Islet of Langerhans (tissue), 1 donor: ENCODE measurements around the gene IFI35.
A peak's percentile ranks its signal among the peaks of the same experiment; 100 is the strongest.
"Not testable (repeated sequence)": the region's sequence is repeated elsewhere in the genome, so short reads cannot be mapped to it uniquely, and the experiment has no call there.

Source experiments
- FAIRE-seq: peaks from one replicate; lab custom pipeline; 2011; peaks lifted over from hg19 to GRCh38; lab: Jason Lieb, UNC

Gene IFI35

GRCh38 chr17:42997984-42998938 is 8.3 kb upstream of the IFI35 start, which contains the start of gene RPL27:
Gene RPL27, plus strand, starts transcription at chr17:42998419. Its CDS starts 332 bp downstream, at chr17:42998751.
- FAIRE-seq = peak; percentile 94

GRCh38 chr17:42999003-42999525 is 7.5 kb upstream of the IFI35 start:
- FAIRE-seq = no peak

GRCh38 chr17:43000894-43001293 is 5.7 kb upstream of the IFI35 start:
- not testable (repeated sequence) for FAIRE-seq

- FAIRE-seq = no peak
Measured at GRCh38 chr17:43003542-43004172, 2.9 kb upstream of the IFI35 start.

GRCh38 chr17:43010667-43011308 is 4.2 kb downstream of the IFI35 start:
- FAIRE-seq = no peak

- no peak for FAIRE-seq
Measured at GRCh38 chr17:43011728-43012472, 5.3 kb downstream of the IFI35 start.

GRCh38 chr17:43013296-43013695 is 6.7 kb downstream of the IFI35 start:
- FAIRE-seq = no peak

GRCh38 chr17:43014020-43014648 is 7.5 kb downstream of the IFI35 start:
- FAIRE-seq = no peak

GRCh38 chr17:43014649-43015542 is 8.3 kb downstream of the IFI35 start:
- FAIRE-seq = no peak

- no peak for FAIRE-seq
Measured at GRCh38 chr17:43015579-43015978, 9.0 kb downstream of the IFI35 start.

- no peak for FAIRE-seq
Measured at GRCh38 chr17:43016216-43016615, 9.6 kb downstream of the IFI35 start.

- no peak for FAIRE-seq
Measured at GRCh38 chr17:43018008-43018853, 11.6 kb downstream of the IFI35 start.

GRCh38 chr17:43018932-43019331 is 12.3 kb downstream of the IFI35 start:
- FAIRE-seq = no peak

GRCh38 chr17:43019418-43019817 is 12.8 kb downstream of the IFI35 start:
- FAIRE-seq = no peak

- FAIRE-seq = no peak
Measured at GRCh38 chr17:43020030-43020621, 13.5 kb downstream of the IFI35 start.

- no peak for FAIRE-seq
Measured at GRCh38 chr17:43020789-43021740, 14.5 kb downstream of the IFI35 start.

- no peak for FAIRE-seq
Measured at GRCh38 chr17:43021741-43022512, 15.3 kb downstream of the IFI35 start, which contains the start of gene VAT1. Gene VAT1, minus strand, starts transcription at chr17:43022385. Its CDS starts 63 bp downstream, at chr17:43022322.
